Fibroblast of lung (primary cell): ENCODE results near the gene MYH10. TPM values are rescaled to one million over a fixed set of nuclear protein-coding genes. Genes with fewer than 3 reads are reported as not detected.

Experiments used
- DNase-seq, 2 donors: peaks; one replicate each; pipeline versions ENCODE4 v3.0.0 to v3.0.0-alpha.2; 2010; ENCODE audit warnings: low read depth in 2 of 2
- H2AFZ ChIP-seq: 2 replicates; pipeline ENCODE4 v1.5.1; 2012; ENCODE audit warnings: low read length, control low read depth, inconsistent platforms
- H3K27ac ChIP-seq: 2 replicates; pipeline ENCODE4 v1.5.1; 2011; ENCODE audit warnings: low read length, control low read depth; ENCODE audit not compliant: insufficient read depth
- H3K27me3 ChIP-seq: 2 replicates; pipeline ENCODE4 v1.5.1; 2011; ENCODE audit warnings: mild to moderate bottlenecking, low read length; ENCODE audit not compliant: control insufficient read depth, insufficient read depth
- H3K36me3 ChIP-seq: 2 replicates; pipeline ENCODE4 v1.5.1; 2011; ENCODE audit warnings: low read length; ENCODE audit not compliant: control insufficient read depth, insufficient read depth
- H3K4me1 ChIP-seq: 2 replicates; pipeline ENCODE4 v1.5.1; 2011; ENCODE audit warnings: low read length; ENCODE audit not compliant: control insufficient read depth, insufficient read depth; ENCODE audit errors: extremely low read depth
- H3K4me2 ChIP-seq: 2 replicates; pipeline ENCODE4 v1.5.1; 2011; ENCODE audit warnings: low read length, control low read depth; ENCODE audit not compliant: insufficient read depth; ENCODE audit errors: extremely low read depth
- H3K4me3 ChIP-seq, 4 experiments: fragments of 200-600 bp in 1 of 4; sonication (generic) in 1 of 4; replicated peaks in 1 of 4; 2 replicates each; pipeline ENCODE4 v1.5.1; 2011 to 2016; ENCODE audit warnings: low read length in 4 of 4, low read depth in 3 of 4, mild to moderate bottlenecking in 3 of 4, control low read depth in 2 of 4, inconsistent platforms in 1 of 4, mixed read lengths in 1 of 4; ENCODE audit not compliant: insufficient read depth in 1 of 4; ENCODE audit errors: control extremely low read depth in 1 of 4
- H3K79me2 ChIP-seq: 2 replicates; pipeline ENCODE4 v1.5.1; 2012; ENCODE audit warnings: mild to moderate bottlenecking, low read length, inconsistent platforms; ENCODE audit not compliant: control insufficient read depth, insufficient read depth
- H3K9ac ChIP-seq: 2 replicates; pipeline ENCODE4 v1.5.1; 2011; ENCODE audit warnings: mild to moderate bottlenecking, low read length, control low read depth; ENCODE audit not compliant: insufficient read depth
- H3K9me3 ChIP-seq: 2 replicates; pipeline ENCODE4 v1.5.1; 2012; ENCODE audit warnings: low read depth, low read length; ENCODE audit not compliant: control insufficient read depth, insufficient read depth
- H4K20me1 ChIP-seq: 2 replicates; pipeline ENCODE4 v1.5.1; 2011; ENCODE audit warnings: low read length; ENCODE audit not compliant: control insufficient read depth, insufficient read depth; ENCODE audit errors: extremely low read depth
- EZH2 ChIP-seq: IDR thresholded peaks from 2 replicates; pipeline ENCODE4 v1.5.1; 2012; ENCODE audit warnings: low read length, control low read depth, mild to moderate bottlenecking; ENCODE audit errors: missing control alignments
- polyA plus RNA-seq, 2 donors: library from polyadenylated mRNA; depleted of rRNA in 1 of 2; stranded (reverse) in 1 of 2; unstranded in 1 of 2; fragments of >200 nt; gene quantifications; 2 replicates each; pipeline ENCODE4 v1.2.1, GENCODE V29; 2011 to 2012; ENCODE audit warnings: missing spikeins in 1 of 2
- total RNA-seq: library from RNA; depleted of rRNA; stranded (reverse); fragments of >200 nt; gene quantifications from 2 replicates; pipeline ENCODE4 v1.2.1, GENCODE V29; 2014
- TF ChIP-seq, protein P1 (sequence below), 2 donors: IDR thresholded peaks in 1 of 2; conservative IDR thresholded peaks in 1 of 2; 1 replicate in 1 of 2; 2 replicates in 1 of 2; pipeline ENCODE4 v1.5.1; 2011 to 2012; ENCODE audit warnings: low read length in 2 of 2, control low read depth in 1 of 2, inconsistent platforms in 1 of 2, low read depth in 1 of 2, mild to moderate bottlenecking in 1 of 2

Gene MYH10
- total and polyA plus RNA-seq, 2 donors (not counting 1 experiment from before 2014, with no cell fraction given) = 54.6 to 104 TPM

DNA sequence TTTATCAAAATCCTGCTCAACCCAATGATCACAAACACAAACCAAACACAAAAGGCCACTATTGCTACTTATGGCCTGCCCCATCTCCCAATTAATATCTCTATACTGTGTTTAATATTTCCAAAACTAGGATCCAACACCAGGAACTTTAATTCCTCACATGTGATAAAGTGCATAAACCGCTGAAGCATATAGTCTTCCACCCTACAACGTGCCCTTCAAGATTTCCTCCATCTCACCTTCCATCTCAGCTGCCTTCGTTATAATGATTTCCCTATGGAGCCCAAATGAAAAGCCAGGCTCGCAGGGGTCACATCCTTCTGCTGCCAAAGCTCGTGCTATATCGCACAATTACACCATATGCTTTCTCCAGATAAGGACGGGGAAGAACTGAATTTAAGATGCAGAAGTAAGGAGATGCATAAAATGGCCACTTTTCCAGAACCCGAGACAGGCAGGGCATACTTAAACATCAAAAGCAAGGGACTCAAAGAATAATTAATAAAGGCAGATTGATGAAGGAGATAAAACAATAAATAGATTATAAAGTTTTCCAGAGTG lies 1.8 kb downstream of the MYH10 start:
- Histone ChIP-seq H3K27me3 (no peaks in the 10 kb centered on the region), H3K79me2 (peaks cover 32% of the 10 kb centered on the region), H3K4me1 (peaks cover 6% of the 10 kb centered on the region), H3K4me3 (peak overlapping the region; percentile 64 to 96 (median 88)), H3K9me3 (no peaks in the 10 kb centered on the region), H2AFZ (peak overlapping the region; percentile 63), H3K36me3 (no peaks in the 10 kb centered on the region), H3K4me2 (peak overlapping the region; percentile 95), H3K9ac (no peak overlapping the region), H3K27ac (no peak overlapping the region), H4K20me1 (no peaks in the 10 kb centered on the region)
- peak in 1 of 2 donors; percentile 37 for DNase-seq
- no peak for TF ChIP-seq EZH2
- TF ChIP-seq, protein P1, sequence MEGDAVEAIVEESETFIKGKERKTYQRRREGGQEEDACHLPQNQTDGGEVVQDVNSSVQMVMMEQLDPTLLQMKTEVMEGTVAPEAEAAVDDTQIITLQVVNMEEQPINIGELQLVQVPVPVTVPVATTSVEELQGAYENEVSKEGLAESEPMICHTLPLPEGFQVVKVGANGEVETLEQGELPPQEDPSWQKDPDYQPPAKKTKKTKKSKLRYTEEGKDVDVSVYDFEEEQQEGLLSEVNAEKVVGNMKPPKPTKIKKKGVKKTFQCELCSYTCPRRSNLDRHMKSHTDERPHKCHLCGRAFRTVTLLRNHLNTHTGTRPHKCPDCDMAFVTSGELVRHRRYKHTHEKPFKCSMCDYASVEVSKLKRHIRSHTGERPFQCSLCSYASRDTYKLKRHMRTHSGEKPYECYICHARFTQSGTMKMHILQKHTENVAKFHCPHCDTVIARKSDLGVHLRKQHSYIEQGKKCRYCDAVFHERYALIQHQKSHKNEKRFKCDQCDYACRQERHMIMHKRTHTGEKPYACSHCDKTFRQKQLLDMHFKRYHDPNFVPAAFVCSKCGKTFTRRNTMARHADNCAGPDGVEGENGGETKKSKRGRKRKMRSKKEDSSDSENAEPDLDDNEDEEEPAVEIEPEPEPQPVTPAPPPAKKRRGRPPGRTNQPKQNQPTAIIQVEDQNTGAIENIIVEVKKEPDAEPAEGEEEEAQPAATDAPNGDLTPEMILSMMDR (conservative IDR thresholded peaks at IDR 0.05 in 1 of 2, IDR thresholded peaks at IDR 0.05 in 1 of 2; ENCODE audit: low read depth in 1 of 2, low read length in 2 of 2) = no peak

DNA sequence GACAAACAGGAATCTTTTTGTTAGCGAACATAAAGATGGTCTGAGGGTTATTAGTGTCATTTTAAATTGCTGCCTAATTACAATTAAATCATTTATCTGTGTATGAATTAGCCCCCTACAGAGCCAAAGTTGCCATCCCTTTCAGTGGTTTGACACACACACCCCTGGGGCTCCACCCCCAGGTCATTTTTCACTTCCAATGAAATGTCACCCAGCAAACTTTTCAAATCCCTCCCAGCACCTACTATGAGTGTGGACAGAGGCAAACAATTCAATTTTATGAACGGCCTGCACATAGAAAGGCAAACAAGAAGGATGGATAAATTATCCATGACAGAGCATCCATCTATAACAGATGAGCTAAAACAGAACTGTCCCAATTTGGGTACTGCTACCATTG lies 2.4 kb downstream of the MYH10 start:
- Histone ChIP-seq H3K9me3 (no peaks in the 10 kb centered on the region), H3K27me3 (no peaks in the 10 kb centered on the region), H3K4me2 (peak overlapping the region; percentile 95), H3K9ac (no peak overlapping the region), H2AFZ (no peak overlapping the region), H3K4me1 (peaks cover 6% of the 10 kb centered on the region), H3K27ac (no peak overlapping the region), H4K20me1 (no peaks in the 10 kb centered on the region), H3K36me3 (no peaks in the 10 kb centered on the region), H3K4me3 (peak overlapping the region; percentile 12 to 96 (median 74)), H3K79me2 (peaks cover 32% of the 10 kb centered on the region)
- TF ChIP-seq EZH2 = no peak
- TF ChIP-seq, protein P1 (conservative IDR thresholded peaks at IDR 0.05 in 1 of 2, IDR thresholded peaks at IDR 0.05 in 1 of 2; ENCODE audit: low read depth in 1 of 2, low read length in 2 of 2) = no peak
- peak in 1 of 2 donors; percentile 37 for DNase-seq

DNA sequence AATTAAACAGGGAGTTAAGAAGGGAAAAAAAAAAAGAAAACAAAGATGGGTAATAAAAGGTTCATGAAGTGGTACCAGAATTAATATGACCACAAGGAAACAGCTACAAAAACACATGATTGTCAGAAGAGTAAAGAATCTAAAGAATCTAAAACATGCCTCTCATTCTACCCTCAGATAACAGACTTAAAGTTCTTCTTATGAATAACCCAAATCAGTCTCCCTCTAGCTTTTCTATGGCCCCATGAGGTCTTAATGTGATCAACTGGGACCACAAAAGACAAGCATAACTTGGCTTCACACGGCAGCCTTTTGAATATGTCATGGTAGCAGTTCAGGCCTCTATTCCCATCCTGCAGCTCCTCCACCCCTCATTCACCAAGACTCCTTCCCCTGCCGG lies 6.9 kb downstream of the MYH10 start:
- Histone ChIP-seq H3K4me2 (no peak overlapping the region), H3K4me1 (peaks cover 9% of the 10 kb centered on the region), H2AFZ (no peak overlapping the region), H3K9me3 (no peaks in the 10 kb centered on the region), H3K79me2 (peaks cover 16% of the 10 kb centered on the region), H3K4me3 (no peak overlapping the region), H3K9ac (no peak overlapping the region), H3K27me3 (no peaks in the 10 kb centered on the region), H3K27ac (no peak overlapping the region), H4K20me1 (no peaks in the 10 kb centered on the region), H3K36me3 (no peaks in the 10 kb centered on the region)
- DNase-seq = peak in 1 of 2 donors; percentile 84
- TF ChIP-seq, protein P1 (conservative IDR thresholded peaks at IDR 0.05 in 1 of 2, IDR thresholded peaks at IDR 0.05 in 1 of 2; ENCODE audit: low read depth in 1 of 2, low read length in 2 of 2) = no peak
- no peak for TF ChIP-seq EZH2
